Fibroblast of skin of left quadriceps (primary cell): ENCODE results near the gene KCTD3.

ENCODE experiments used
- DNase-seq, 2 experiments: peaks; one replicate each; pipeline ENCODE4 v3.0.0-alpha.2; 2013; ENCODE audit warnings: low read depth in 2 of 2

KCTD3 gene

GRCh38 chr1:215606036-215606435, 38.9 kb downstream of the KCTD3 start:
- no peak for DNase-seq

GRCh38 chr1:215606564-215607168, 39.6 kb downstream of the KCTD3 start:
- DNase-seq, result no peak

GRCh38 chr1:215607412-215607811, 40.3 kb downstream of the KCTD3 start:
- no peak for DNase-seq

GRCh38 chr1:215608646-215609045, 41.5 kb downstream of the KCTD3 start:
- DNase-seq, result no peak

GRCh38 chr1:215612391-215612790, 45.3 kb downstream of the KCTD3 start:
- no peak for DNase-seq

GRCh38 chr1:215617979-215618378, 50.9 kb downstream of the KCTD3 start:
- DNase-seq, result no peak

- DNase-seq, result no peak
These were observed 56.1 kb downstream of the KCTD3 start for GRCh38 chr1:215623162-215623561.

- DNase-seq, result no peak
These were observed 58.8 kb downstream of the KCTD3 start for GRCh38 chr1:215625949-215626348.

GRCh38 chr1:215631040-215631439, 63.9 kb downstream of the KCTD3 start:
- no peak for DNase-seq

GRCh38 chr1:215631489-215631888, 64.4 kb downstream of the KCTD3 start:
- no peak for DNase-seq

- DNase-seq, result no peak
These were observed 68.7 kb downstream of the KCTD3 start for GRCh38 chr1:215635827-215636226.

GRCh38 chr1:215636258-215636965, 69.3 kb downstream of the KCTD3 start:
- DNase-seq, result peak in 1 of 2 experiments; percentile 22

- no peak for DNase-seq
These were observed 70.0 kb downstream of the KCTD3 start for GRCh38 chr1:215637041-215637573.

- no peak for DNase-seq
These were observed 73.5 kb downstream of the KCTD3 start for GRCh38 chr1:215640429-215641148.

- no peak for DNase-seq
These were observed 76.7 kb downstream of the KCTD3 start for GRCh38 chr1:215643592-215644321.

GRCh38 chr1:215645182-215645581, 78.1 kb downstream of the KCTD3 start:
- DNase-seq, result no peak

GRCh38 chr1:215645861-215646260, 78.8 kb downstream of the KCTD3 start:
- DNase-seq, result no peak

- no peak for DNase-seq
These were observed 80.6 kb downstream of the KCTD3 start for GRCh38 chr1:215647738-215648137.

- DNase-seq, result no peak
These were observed 81.9 kb downstream of the KCTD3 start for GRCh38 chr1:215648957-215649356.

- no peak for DNase-seq
These were observed 83.5 kb downstream of the KCTD3 start for GRCh38 chr1:215650446-215651149.

- DNase-seq, result no peak
These were observed 84.8 kb downstream of the KCTD3 start for GRCh38 chr1:215651867-215652266.
